WTC11 (cell line): ENCODE measurements around the gene CHST15. TPM values are rescaled to one million over a fixed set of nuclear protein-coding genes. Genes with fewer than 3 reads are reported as not detected.
"Not testable (repeated sequence)": the region's sequence is repeated elsewhere in the genome, so short reads cannot be mapped to it uniquely, and the experiment has no call there.

Experiments used
- ATAC-seq: fragments of 200-7000 bp; cut with Tn5 transposase; 2 replicates; pipeline ENCODE4 v1.10.0; 2021; ENCODE audit warnings: mild to moderate bottlenecking, moderate library complexity
- CTCF ChIA-PET: fragments of 300-600 bp; sonication (Branson Sonifier 250); formaldehyde crosslinking; loops from one replicate; lab custom pipeline; 2021; ENCODE audit warnings: antibody characterized with exemption; lab: Charles Lee
- POLR2A ChIA-PET: fragments of 350-600 bp; sonication (Branson Sonifier 250); formaldehyde crosslinking; loops from one replicate; lab custom pipeline; 2021; ENCODE audit warnings: antibody characterized with exemption; lab: Charles Lee
- DNase-seq: peaks from one replicate; pipeline ENCODE4 v3.0.0; 2021; ENCODE audit warnings: low spot score
- H3K27ac Mint-ChIP-seq: 2 replicates; pipeline ENCODE4 v1.8.0; 2021; ENCODE audit warnings: mixed read lengths
- H3K27me3 Mint-ChIP-seq: 2 replicates; pipeline ENCODE4 v1.8.0; 2021; ENCODE audit warnings: low read depth, mild to moderate bottlenecking, moderate library complexity, mixed read lengths
- H3K36me3 Mint-ChIP-seq: 2 replicates; pipeline ENCODE4 v1.8.0; 2021; ENCODE audit warnings: mixed read lengths
- H3K4me1 Mint-ChIP-seq: 2 replicates; pipeline ENCODE4 v1.8.0; 2022; ENCODE audit warnings: mixed read lengths
- H3K4me3 Mint-ChIP-seq: 2 replicates; pipeline ENCODE4 v1.8.0; 2021; ENCODE audit warnings: mild to moderate bottlenecking, moderate library complexity, mixed read lengths
- H3K9me3 Mint-ChIP-seq: 2 replicates; pipeline ENCODE4 v1.8.0; 2021; ENCODE audit warnings: mixed read lengths
- CREM ChIP-seq: sonication (generic); formaldehyde crosslinking; IDR thresholded peaks from 2 replicates; pipeline ENCODE4 v1.8.1; 2022; ENCODE audit warnings: mild to moderate bottlenecking, missing genetic modification reagents, moderate library complexity
- E2F4 ChIP-seq: sonication (generic); formaldehyde crosslinking; IDR thresholded peaks from 2 replicates; pipeline ENCODE4 v1.8.1; 2022; ENCODE audit warnings: low read depth, mild to moderate bottlenecking, moderate library complexity, missing genetic modification reagents, borderline replicate concordance
- E2F5 ChIP-seq: sonication (generic); formaldehyde crosslinking; IDR thresholded peaks from 2 replicates; pipeline ENCODE4 v1.8.1; 2022; ENCODE audit warnings: mild to moderate bottlenecking, moderate library complexity, missing genetic modification reagents
- ESRRA ChIP-seq: sonication (generic); formaldehyde crosslinking; IDR thresholded peaks from 2 replicates; pipeline ENCODE4 v1.8.1; 2022; ENCODE audit warnings: mild to moderate bottlenecking, missing genetic modification reagents, borderline replicate concordance
- FOXK1 ChIP-seq: sonication (generic); formaldehyde crosslinking; IDR thresholded peaks from 2 replicates; pipeline ENCODE4 v1.8.0; 2022; ENCODE audit warnings: mild to moderate bottlenecking, moderate library complexity, missing genetic modification reagents
- MXD4 ChIP-seq: fragments of 250-450 bp; sonication (Bioruptor Pico); IDR thresholded peaks from 2 replicates; pipeline ENCODE4 v1.8.0; 2021; ENCODE audit warnings: mild to moderate bottlenecking, moderate library complexity, borderline replicate concordance
- NFE2L1 ChIP-seq: sonication (generic); formaldehyde crosslinking; IDR thresholded peaks from 2 replicates; pipeline ENCODE4 v1.8.1; 2023; ENCODE audit warnings: missing genetic modification reagents
- NR1H2 ChIP-seq: sonication (generic); formaldehyde crosslinking; IDR thresholded peaks from 2 replicates; pipeline ENCODE4 v1.9.0; 2021; ENCODE audit warnings: mild to moderate bottlenecking, moderate library complexity, missing genetic modification reagents
- NR3C1 ChIP-seq: sonication (generic); formaldehyde crosslinking; conservative IDR thresholded peaks from 2 replicates; pipeline ENCODE4 v1.8.1; 2023; ENCODE audit warnings: low read depth, mild to moderate bottlenecking, missing genetic modification reagents
- TEAD1 ChIP-seq: sonication (generic); formaldehyde crosslinking; IDR thresholded peaks from 2 replicates; pipeline ENCODE4 v1.8.0; 2022; ENCODE audit warnings: mild to moderate bottlenecking, missing genetic modification reagents
- TEAD4 ChIP-seq: sonication (generic); formaldehyde crosslinking; IDR thresholded peaks from 2 replicates; pipeline ENCODE4 v1.8.0; 2022; ENCODE audit warnings: mild to moderate bottlenecking, missing genetic modification reagents
- ZNF232 ChIP-seq: sonication (generic); formaldehyde crosslinking; IDR thresholded peaks from 2 replicates; pipeline ENCODE4 v1.8.0; 2022; ENCODE audit warnings: mild to moderate bottlenecking, missing genetic modification reagents
- ZNF416 ChIP-seq: fragments of 250-450 bp; sonication (Bioruptor Pico); IDR thresholded peaks from 2 replicates; pipeline ENCODE4 v1.9.0; 2021; ENCODE audit warnings: mild to moderate bottlenecking, inconsistent platforms
- ZNF423 ChIP-seq: fragments of 250-450 bp; sonication (Bioruptor Pico); IDR thresholded peaks from 2 replicates; pipeline ENCODE4 v2.1.2; 2022; ENCODE audit warnings: mild to moderate bottlenecking, moderate library complexity
- ZNF671 ChIP-seq: fragments of 250-450 bp; sonication (Bioruptor Pico); IDR thresholded peaks from 2 replicates; pipeline ENCODE4 v1.8.0; 2021; ENCODE audit warnings: mild to moderate bottlenecking
- total RNA-seq: library from RNA; stranded (reverse); gene quantifications from 3 replicates; pipeline ENCODE4 v1.2.3, GENCODE V29; 2021
- TF ChIP-seq, protein P1 (sequence below): fragments of 250-450 bp; sonication (Bioruptor Pico); conservative IDR thresholded peaks from 2 replicates; pipeline ENCODE4 v1.9.0; 2021; ENCODE audit warnings: mild to moderate bottlenecking
- TF ChIP-seq, protein P2 (sequence below): sonication (generic); formaldehyde crosslinking; IDR thresholded peaks from 2 replicates; pipeline ENCODE4 v1.8.1; 2022; ENCODE audit warnings: mild to moderate bottlenecking, missing genetic modification reagents, moderate library complexity, borderline replicate concordance

CHST15 gene
- total RNA-seq, 1 experiment from 2014 or later: 10.7 TPM

DNA sequence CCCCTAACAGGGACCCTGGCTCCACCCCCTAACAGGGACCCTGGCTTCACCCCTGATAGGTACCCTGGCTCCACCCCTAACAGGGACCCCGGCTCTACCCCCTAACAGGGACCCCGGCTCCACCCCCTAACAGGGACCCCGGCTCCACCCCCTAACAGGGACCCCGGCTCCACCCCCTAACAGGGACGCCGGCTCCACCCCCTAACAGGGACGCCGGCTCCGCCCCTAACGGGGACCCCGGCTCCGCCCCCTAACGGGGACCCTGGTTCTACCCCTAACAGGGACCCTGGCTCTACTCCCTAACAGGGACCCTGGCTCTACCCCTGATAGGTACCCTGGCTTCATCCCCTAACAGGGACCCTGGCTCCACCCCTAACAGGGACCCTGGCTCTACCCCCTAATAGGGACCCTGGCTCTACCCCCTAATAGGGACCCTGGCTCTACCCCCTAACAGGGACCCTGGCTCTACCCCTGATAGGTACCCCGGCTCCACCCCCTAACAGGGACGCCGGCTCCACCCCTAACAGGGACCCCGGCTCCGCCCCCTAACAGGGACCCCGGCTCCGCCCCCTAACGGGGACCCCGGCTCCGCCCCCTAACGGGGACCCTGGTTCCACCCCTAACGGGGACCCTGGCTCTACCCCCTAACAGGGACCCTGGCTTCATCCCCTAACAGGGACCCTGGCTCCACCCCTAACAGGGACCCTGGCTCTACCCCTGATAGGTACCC is 58.7 kb downstream of the CHST15 start:
- ATAC-seq, H3K4me3 Mint-ChIP-seq, DNase-seq, H3K27me3 Mint-ChIP-seq, H3K36me3 Mint-ChIP-seq, H3K9me3 Mint-ChIP-seq, POLR2A ChIA-PET, H3K27ac Mint-ChIP-seq: not testable (repeated sequence)
- CTCF ChIA-PET: interaction anchor here (1.1 kb wide), 1 partner anchor 18 kb away, joined by 3 read pairs; no protein-coding TSS in a partner anchor
- H3K4me1 Mint-ChIP-seq: peaks cover 32% of the 10 kb centered on the region

GRCh38 chr10:124033887-124034218 is 59.5 kb downstream of the CHST15 start:
- H3K36me3 Mint-ChIP-seq: no peaks in the 10 kb centered on the region
- no peak overlapping the region for H3K27ac Mint-ChIP-seq
- ChIA-PET CTCF (interaction anchor here (1.1 kb wide), 1 partner anchor 17 kb away, joined by 3 read pairs; no protein-coding TSS in a partner anchor), POLR2A (no interaction called here)
- TF ChIP-seq ZNF416 (CRISPR knock-in tag) (no peak), ZNF423 (CRISPR knock-in tag) (no peak), NFE2L1 (CRISPR knock-in tag) (no peak), E2F5 (CRISPR knock-in tag) (no peak), TEAD4 (CRISPR knock-in tag) (no peak), MXD4 (no peak), TEAD1 (no peak), NR3C1 (CRISPR knock-in tag) (no peak), ESRRA (CRISPR knock-in tag) (no peak)
- TF ChIP-seq, protein P1, sequence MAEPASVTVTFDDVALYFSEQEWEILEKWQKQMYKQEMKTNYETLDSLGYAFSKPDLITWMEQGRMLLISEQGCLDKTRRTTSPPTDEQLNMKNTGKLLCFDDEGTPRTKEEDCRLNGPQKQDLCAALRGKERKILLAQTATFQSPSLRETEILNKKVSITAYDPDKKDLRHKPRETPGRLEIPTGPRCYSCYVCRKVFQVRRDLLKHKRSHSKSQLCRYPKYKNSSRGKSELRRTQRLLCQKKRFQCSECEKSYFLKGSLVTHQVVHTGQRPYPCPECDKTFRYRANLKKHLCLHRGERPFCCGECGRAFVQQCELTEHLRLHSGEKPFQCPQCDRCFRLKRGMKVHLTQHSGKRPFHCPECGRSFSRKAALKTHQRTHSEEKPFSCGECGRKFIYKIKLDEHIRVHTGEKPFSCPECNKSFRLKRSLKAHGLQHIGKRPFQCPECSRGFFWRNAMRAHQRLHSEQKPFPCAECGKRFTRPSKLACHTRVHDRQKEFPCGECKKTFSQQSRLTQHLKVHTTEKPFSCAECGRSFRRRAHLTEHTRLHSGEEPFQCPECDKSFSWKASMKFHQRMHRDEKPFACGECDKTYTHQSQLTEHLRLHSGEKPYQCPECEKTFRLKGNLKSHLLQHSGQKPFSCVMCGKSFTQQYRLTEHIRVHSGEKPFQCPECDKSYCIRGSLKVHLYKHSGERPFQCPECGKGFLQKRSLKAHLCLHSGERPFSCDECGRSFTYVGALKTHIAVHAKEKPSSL (CRISPR knock-in tag): no peak
- no peaks in the 10 kb centered on the region for H3K27me3 Mint-ChIP-seq
- no peak overlapping the region for H3K4me3 Mint-ChIP-seq
- DNase-seq (no peak), ATAC-seq (no peak)
- no peaks in the 10 kb centered on the region for H3K9me3 Mint-ChIP-seq
- H3K4me1 Mint-ChIP-seq: peaks cover 32% of the 10 kb centered on the region

GRCh38 chr10:124032971-124033886 is 60.2 kb downstream of the CHST15 start:
- ATAC-seq: no peak; the same call in 1 of the 2 replicates
- CTCF ChIA-PET: interaction anchor here (0.6 to 1.1 kb wide), 3 partner anchors 15 to 175 kb away, joined by 3 to 4 read pairs (median 3); no protein-coding TSS in a partner anchor
- H3K27ac Mint-ChIP-seq: peak overlapping the region; percentile 14; the same call in 1 of the 2 replicates

More at GRCh38 chr10:124032971-124033886, 60.2 kb downstream of the CHST15 start:
- no peaks in the 10 kb centered on the region for H3K36me3 Mint-ChIP-seq
- no peaks in the 10 kb centered on the region for H3K27me3 Mint-ChIP-seq
- DNase-seq: no peak
- no peak overlapping the region for H3K4me3 Mint-ChIP-seq
- POLR2A ChIA-PET: no interaction called here
- peaks cover 34% of the 10 kb centered on the region for H3K4me1 Mint-ChIP-seq
- H3K9me3 Mint-ChIP-seq: no peaks in the 10 kb centered on the region
- TF ChIP-seq NR1H2 (CRISPR knock-in tag): no peak
- TF ChIP-seq ZNF671 (CRISPR knock-in tag): no peak
- TF ChIP-seq E2F4: no peak
- TF ChIP-seq, protein P2, sequence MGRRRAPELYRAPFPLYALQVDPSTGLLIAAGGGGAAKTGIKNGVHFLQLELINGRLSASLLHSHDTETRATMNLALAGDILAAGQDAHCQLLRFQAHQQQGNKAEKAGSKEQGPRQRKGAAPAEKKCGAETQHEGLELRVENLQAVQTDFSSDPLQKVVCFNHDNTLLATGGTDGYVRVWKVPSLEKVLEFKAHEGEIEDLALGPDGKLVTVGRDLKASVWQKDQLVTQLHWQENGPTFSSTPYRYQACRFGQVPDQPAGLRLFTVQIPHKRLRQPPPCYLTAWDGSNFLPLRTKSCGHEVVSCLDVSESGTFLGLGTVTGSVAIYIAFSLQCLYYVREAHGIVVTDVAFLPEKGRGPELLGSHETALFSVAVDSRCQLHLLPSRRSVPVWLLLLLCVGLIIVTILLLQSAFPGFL: no peak
- TF ChIP-seq NFE2L1 (CRISPR knock-in tag): no peak
- TF ChIP-seq FOXK1 (CRISPR knock-in tag): no peak
- TF ChIP-seq CREM (CRISPR knock-in tag): no peak
- no peak for TF ChIP-seq ZNF232 (CRISPR knock-in tag)
